Stimulated activated CD4-positive, alpha-beta T cell treated with anti-CD3 and anti-CD28 coated beads, Interleukin-2, amount 100 ng/mL, for 24 hours (primary cell): ENCODE measurements around the gene CEP85.

ENCODE experiments used
- DNase-seq, 2 donors: peaks; one replicate each; pipeline ENCODE4 v3.0.0-alpha.2; 2020

The CEP85 gene

DNA sequence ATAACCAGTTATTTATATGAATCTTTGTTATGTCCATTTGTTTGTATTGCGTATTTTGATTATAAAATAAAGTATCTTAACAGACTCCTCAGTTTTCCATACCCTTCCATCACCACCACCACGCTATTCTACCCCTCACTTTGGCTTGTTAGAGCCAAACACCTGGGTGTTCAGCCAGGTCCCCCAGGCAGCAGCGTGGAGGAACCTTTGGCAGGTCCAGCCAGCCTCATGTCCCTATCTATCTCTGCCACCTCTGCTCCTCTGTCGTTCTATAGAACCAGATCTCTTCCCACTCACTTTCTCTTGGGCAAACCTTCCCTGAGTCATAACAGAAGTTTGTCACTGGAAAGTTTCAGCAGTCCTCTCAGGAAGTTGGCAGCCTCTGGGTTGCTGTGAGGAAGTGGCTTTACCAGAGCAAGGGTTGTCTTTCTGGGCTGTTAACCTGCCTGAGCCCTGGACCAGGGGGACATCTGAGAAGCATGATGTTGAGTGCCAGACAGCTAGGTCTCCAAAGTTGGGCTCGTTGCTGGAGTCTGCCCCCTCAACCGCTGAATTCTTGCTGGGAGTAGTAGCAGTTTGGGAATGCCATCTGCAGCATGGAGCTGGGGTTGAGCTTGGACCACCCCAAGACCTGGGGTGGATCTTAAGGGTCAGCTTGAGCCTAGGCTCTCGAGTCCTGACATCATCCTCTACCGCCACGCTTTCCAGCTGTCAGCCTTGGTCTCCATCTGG, 44.9 kb downstream of the CEP85 start:
- DNase-seq, result peak; percentile 57 to 61

DNA sequence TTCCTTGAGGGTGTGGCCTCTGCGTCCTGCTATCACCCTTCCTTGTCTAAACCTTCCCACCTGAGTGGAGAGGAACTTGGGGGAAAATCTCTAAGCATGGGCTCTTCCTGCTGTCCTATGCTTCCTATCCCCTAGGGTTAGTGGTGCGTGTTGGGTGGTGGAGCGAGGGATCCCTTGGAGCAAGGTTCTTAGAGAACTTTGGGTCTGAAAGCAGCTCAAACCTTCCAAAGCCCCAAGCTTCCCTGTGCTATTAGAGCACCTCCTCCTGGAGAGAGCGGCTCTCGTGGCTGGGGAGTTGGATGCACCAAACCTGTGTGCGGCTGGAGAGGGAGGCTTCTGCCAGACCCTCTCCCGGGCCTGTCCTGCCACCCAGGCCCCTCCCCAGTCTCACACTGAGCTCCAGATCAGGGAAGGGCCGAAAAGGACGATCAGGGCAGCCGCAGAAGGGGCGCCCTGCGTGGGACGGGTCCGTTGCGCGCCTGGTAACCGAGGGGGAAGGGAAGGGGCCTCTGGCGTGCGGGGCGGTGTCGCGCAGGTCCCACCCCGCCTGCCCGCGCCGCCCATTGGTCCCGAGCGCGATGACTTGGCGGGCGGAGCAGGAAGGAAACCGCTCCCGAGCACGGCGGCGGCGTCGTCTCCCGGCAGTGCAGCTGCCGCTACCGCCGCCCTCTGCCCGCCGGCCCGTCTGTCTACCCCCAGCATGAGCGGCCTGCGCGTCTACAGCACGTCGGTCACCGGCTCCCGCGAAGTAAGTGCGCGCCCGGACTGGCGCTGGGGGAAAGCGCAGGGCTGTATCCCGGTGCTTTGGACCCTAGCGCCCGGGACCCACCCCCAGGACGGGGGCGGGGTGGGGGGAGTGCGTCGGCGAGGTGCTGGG, 45.7 kb downstream of the CEP85 start, which contains the start of gene SH3BGRL3:
TSS of gene SH3BGRL3 (plus strand) at position 631 of the 877 bp plus-strand sequence. CDS start at position 701, 70 bp downstream.
- peak; percentile 84 to 88 for DNase-seq

DNA sequence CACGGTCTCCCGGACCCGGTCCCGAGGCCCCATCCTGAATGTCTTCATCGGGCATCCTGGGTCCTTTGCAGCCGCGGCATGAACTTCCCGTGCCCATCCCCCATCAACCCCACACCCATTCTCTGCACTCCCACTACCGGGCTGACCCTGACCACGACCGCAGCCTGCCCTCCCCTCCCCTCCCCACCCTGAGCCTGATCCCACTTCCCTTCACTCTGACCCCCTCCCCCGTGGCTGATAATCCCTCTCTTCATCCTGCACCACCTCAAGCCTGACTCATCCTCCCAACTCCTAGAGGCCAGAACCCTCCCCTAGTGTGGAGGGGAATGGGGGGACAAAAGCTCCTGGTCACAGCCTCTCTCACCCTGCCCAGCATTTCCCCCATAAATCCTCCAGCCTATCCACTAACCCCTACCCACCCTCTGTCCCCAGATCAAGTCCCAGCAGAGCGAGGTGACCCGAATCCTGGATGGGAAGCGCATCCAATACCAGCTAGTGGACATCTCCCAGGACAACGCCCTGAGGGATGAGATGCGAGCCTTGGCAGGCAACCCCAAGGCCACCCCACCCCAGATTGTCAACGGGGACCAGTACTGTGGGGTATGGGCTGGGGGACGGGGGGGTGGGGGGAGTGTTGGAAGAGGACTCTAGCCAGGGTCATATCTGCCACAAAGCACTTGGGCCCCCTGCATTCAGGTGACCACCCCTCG, 46.5 kb downstream of the CEP85 start:
- peak in 1 of 2 donors; percentile 52 for DNase-seq

DNA sequence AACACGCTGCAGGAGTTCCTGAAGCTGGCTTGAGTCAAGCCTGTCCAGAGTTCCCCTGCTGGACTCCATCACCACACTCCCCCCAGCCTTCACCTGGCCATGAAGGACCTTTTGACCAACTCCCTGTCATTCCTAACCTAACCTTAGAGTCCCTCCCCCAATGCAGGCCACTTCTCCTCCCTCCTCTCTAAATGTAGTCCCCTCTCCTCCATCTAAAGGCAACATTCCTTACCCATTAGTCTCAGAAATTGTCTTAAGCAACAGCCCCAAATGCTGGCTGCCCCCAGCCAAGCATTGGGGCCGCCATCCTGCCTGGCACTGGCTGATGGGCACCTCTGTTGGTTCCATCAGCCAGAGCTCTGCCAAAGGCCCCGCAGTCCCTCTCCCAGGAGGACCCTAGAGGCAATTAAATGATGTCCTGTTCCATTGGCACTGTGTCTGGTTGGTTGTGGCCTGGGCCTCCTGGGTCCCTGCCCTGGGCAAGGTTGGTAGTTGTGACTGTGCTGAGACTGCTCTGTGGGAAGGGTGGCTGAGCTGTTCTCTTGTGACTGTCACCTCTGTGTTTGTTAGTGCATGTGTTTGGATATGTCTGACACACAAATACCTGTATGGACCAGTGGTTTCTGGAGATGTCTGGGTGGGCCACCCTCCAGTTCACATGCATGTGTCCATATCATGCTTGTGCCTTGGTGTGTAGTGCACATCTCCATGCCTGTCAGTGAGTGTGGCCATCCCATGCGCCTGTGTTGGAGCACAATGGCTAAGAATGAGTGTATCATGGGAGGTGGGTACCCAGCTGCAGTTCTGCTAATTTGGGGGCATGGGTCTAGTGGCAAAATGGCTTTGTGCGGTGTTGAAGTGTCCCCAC, 47.3 kb downstream of the CEP85 start:
- peak in 1 of 2 donors; percentile 18 for DNase-seq

DNA sequence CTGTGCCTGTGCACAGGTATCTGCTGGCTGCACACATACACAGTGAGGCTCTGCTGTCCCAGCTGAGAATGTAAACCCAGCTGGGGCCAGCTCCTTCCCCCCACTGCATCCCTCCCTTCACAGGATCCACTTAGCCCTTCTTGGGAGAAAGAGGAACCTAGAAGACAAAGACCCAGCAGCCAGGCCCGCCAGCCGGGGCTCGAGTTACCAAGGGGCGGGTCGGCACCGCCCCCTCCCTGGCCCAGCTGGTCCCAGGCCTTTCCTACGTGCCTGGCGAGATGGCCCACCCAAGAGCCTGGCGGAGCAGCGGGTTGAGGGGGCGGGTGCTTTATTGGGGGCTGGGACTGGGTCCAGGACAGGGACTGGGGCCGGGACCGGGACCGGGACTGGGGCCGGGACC, 48.0 kb downstream of the CEP85 start:
- DNase-seq, result no peak

DNA sequence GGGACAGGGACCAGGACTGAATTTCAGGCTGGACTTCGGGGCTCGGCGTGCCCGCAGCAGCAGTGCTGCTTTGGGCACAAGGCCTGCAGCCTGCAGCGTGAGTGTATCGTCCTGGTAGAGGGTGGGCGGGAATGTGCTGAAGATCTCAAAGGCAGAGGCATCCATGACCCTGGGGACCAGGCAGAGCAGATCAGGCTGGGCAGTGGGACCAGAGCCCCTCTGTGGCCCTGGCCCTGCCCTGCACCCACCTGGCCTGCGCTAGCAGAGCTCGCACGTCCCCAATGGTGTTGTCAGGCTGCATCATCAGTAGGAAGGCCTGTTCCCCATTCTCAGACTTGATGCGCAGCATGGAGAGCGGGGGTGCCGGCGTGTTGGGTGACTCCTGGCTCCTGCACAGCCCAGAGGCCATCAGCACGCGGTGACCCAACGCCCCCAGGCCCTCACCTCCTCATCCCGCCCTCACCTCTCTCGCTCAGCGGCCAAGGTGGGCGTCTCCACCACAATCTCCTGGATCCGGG, 48.5 kb downstream of the CEP85 start:
- DNase-seq, result no peak

DNA sequence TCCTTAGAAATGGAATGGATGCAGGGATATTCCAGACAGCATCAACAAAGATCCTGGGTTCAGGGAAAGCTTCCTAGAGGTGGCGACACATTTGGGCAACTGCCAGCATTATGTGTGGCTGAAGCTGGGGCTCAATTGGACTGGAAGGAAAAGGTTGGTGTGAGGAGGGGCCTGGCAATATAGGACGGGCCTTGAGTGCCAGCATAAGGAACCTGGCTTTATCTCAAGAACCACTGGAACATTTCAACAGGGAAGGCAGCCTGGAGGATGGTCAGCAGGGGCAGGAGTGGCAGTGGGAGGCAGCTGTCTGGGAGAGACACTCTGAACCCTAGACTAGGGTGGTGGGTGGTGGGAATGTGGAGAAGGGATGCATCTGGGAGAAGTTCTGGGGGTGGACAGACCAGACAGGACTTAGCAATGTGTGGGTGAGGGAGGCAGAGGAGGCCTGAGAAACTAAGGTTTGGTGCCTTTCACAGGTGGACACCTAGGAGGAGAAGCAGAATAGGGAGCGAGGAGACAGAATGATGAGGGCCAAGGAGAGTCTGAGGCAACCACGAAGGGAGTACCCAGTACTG, 49.4 kb downstream of the CEP85 start:
- DNase-seq, result no peak

DNA sequence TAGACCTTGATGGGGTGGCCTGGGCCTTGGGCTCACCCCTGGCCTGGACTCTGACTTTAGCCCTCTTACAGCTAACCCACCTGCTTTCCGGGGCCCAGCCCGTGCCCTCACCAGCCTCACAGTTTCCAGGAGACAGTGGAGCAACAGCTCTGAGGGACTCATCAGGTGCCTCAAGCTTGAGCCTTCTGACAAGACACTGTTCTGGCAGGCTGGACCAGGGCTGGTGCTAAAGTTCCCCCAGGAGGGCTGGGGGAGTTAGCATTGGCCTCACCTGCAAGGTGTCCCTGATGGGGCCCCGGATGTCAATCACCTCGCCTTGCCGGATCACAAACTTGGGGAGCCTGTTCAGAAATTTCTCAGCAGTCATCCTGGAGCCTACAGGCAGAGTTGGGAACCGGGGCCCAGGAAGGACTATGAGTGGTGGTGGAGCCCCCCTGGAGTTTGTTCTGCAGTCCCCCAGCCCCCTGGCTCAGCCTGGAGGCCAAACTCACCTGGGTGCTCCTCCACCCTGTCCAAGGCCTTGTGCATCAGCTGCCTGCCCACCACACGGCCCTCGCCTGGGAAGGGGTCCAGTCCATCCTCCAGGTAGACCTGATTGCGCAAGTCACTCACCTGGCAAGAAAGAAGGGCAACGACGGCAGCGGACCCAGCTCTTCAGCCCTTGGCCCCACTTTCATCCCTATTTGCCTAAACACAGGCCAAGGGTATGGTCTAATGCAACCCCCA, 50.0 kb downstream of the CEP85 start:
- DNase-seq, result peak in 1 of 2 donors; percentile 18

DNA sequence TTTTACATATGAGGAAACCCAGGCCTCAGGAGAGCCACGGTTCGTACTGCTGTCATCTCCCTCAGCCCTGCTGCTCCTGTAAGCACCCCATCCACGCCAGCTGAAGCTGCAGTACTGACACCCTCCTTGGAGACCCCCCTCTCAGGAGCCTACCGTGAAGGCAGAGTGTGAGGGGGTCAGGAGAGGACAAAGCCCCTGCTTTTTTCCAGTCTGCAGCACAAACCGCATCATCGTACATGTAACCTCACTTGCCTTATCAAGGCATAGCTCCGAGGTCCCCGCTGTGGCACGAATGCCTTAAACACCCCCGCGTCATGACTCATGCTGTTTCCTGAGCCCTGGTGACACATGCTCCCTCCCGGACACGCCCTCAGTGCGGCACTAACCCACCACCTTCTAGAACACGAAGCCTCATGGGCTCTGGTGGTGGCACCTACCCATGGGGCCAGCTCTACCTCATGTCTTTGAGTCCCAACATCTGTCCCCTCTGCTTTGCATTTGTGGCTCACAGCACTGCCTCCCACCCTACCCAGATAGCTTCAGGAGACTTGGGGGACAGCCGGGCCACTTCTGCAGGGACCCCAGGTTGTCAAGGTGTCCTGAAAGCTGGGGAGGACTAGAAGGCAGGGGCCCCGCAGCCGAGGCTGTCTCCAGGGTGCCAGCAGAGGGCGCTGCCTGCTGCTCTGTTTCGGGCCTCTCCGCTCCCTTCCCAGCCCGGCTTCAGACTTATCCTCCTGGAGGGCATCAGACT, 50.8 kb downstream of the CEP85 start:
- peak; percentile 95 to 98 for DNase-seq

DNA sequence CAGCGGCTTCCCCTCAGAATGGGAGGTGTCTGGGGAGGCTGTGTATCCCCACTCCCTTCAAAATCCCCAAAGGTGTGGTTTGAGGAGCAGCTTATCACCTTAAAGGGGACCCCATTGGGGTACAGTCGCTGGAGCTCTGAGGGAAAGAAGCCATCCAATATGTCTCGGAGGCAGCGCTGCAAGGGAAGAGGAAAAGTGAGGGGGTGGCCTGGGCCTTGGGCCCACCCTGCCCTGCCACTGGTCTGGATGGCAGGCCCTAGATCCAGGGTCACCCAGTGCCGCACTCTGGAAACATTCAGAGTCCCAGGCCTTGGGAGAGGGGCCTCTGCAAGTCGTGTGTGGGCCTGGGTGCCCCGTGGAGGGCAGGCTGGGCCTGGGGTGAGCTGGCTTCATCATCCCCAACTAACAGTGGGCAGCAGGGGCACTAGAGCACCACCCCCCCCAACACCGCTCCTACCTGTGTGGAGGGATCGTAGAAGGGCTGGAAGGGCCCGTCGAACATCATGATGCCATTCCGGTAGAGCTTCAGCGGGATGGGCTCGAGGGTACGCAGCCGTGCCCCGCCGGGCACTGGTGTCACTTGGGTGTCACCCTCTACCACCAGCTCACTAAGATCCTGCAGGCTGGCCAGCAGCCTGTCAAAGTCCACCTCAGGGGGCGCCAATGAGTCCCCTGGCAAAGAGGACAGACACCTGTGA, 51.5 kb downstream of the CEP85 start:
- DNase-seq, result peak in 1 of 2 donors; percentile 69

DNA sequence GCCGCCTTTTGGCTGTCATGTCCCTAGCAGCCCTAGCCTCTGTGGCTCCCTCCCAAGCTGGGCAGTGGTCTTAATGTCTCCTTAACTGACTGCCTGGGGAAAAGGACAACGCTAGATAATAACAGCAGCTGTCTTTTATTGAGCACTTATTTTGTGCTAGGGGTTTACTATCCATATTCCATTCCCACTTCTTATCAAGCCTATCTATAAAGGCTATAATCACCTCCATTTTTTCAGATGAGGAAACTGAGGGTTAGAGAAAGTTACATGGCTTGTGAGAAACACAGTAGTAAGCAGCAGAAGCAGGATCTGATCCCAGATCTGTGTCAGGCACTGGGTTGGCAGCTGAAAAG, 52.0 kb downstream of the CEP85 start:
- no peak for DNase-seq

DNA sequence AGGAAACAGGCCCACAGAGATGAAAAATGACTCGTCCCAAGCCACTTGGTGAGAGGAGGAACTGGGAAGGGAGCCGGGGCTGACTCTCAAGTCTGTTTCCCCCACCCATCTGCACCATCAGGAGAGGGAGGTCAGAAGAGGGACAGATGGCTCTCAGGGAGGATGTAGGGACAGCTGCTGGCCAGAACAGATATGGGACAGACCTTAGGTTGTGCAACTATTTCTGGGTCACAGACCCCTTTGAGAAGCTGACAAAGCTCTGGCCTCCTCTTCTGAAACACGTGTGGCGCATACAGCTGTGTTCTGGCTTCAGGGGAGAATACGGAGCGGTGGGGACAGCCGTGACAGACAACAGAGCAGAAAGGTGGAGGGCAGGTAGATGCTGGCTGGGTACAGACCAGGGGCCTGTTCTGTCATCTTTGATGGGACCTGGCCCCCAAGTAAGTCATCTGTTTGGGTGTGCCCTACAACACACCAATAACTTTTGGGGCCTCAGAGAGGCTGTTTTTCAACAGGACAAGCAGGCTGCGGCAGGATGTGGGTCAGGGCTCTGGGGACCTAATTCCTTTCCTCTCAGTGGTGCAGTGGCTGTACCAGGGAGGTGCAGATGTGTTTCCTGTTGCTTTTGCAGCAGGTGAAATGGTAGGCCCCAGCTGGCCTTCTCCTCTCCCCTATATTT, 53.2 kb downstream of the CEP85 start:
- peak; percentile 56 to 68 for DNase-seq

DNA sequence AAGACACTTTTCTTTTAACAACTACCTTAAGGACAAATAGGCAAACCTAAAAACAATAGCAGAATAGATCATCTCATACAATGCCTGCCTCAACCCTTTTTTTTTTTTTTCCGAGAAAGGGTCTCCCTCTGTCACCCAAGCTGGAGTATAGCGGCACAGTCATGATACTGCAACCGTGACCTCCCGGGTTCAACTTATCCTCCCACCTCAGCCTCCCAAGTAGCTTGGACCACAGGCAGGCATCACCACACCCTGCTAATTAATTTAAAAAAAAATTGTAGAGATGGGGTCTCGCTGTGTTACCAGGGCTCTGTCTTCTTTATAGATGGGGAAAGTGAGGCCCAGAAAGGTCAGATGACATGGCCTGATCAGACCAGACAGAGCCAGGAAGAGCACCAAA, 53.8 kb downstream of the CEP85 start:
- no peak for DNase-seq

DNA sequence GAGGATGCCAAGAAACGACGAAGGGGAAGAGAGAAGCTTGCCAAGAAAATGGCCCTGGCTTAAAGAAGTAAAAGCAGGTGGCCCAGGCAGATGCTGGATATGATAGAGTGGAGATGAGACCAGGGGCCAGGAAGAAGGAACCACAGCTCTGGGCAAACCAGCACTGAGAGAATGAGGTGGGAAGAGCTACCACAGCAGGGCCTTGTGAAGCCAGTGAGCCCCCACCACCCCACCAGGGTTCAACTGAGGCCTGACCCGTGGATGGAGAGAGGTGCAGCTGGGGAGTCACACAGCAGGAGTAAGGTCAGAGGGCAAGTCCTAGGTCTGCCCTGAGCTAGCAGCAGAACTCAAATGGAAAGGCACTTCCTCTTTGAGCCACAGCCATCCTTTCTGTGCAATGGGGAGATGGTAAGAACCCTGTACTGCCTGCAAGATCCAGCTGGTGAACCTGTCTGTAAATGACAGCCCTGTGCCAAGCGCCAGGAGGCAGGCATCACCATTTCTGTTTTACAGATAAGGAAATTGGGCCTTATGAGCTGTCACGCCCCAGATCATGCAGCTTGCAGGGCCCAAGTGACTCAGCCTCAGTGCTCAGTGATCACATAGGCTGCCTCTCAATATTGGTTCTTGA, 54.4 kb downstream of the CEP85 start:
- peak; percentile 69 to 74 for DNase-seq

DNA sequence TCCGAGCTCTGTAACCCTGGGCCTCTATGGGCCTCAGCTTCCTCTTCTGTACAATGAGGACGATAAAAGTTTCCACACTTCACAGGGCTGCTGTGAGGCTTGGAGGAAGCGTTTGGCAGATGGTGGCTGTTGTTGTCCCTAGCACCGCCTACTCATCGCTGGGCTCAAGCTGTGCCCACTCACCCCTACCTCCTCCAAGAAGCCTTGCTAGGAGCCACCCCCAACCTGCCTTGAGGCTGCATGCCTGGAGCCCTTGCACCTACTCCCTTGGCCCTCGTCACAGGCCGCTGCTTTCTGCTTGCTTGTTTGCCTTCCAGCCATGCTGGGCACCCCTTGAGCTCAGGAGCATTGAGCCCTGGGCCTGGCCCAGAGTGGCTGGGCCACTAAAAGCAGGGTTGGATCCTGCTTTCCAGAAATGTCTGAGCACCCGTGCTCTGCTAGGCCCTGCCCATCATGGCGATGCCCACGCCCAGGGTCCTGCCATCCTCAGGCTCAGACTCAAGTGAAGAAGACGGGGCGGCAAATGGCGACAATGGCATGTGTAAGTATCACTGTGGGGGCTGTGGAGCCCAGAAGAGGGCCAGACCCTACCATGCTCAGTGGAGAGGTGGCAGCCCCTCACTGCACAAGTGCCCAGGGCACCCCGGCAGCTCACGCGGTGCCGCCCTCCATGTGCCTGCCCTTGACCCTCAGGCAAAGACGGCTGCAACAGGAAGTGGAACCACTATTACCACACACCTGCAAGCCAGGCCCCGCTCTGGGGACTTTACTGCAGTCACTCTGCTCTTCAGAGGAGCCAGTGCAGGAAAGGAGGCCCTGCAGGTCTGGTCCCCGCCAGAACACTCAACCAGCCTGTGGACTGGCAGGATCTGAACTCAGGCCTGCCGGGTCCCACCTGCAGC, 55.4 kb downstream of the CEP85 start:
- DNase-seq, result peak in 1 of 2 donors; percentile 42

DNA sequence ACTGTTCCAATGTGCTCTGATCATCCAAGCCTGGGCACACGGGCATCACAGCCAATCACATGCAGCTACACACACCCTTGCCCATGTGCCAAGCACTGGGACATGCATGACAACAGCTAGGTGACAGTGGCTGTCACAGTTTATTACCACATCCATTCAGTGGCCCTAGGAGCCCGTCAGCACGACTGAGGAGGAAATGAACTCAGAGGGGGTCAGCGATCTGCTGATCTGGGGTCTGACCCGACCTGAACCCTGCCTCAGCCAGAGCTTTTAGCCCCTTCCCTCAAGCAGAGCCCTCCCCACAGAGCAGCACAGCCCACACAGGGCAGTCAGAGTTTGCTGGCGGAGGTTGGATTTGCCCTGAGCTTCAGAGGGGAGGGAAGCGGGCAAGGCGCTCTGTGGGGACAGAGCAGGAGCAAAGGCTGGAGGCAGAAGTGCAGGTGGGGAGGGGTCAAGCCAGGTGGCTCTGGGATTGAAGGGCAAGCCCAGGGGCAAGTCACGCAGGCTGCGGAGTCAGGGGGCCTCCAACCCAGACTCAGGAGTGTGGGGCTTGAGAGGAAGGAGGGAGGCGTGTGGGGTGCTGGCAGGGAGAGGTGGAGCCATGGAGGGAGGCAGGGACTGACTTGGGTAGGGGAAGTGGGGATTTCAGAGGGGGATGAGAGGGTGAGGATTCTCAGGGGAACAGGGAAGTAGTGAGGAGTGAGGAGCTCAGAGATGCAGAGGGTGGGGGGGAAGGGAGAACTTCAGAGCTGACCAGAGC, 56.3 kb downstream of the CEP85 start:
- no peak for DNase-seq

DNA sequence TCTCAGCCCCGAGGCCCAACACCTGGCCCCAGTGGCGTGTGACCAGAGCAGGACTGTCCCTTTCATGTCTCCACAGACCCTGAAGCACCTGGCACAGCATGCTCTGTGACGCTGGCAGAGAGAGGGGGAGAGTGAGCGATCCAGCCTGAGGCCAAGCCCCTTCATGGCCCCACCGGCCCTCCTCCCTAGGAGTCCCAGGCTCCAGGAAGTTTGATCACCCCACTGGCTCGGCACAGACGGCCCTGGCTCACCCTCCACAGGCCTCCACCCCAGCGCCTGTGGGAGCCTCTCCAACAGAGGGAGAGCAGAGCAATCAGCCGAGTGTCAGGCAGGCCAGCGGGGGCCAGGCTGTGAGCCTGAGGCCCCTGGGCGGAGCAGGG, 56.9 kb downstream of the CEP85 start:
- no peak for DNase-seq
